OCI-LY7 (cell line): Measurements from ENCODE around the gene TCEA3. TPM values are rescaled to one million over a fixed set of nuclear protein-coding genes. Genes with fewer than 3 reads are reported as not detected.

Source experiments
- BruUV-seq: library from RNA; stranded (reverse); fragments of 400-500 nt; replicated peaks from 2 replicates; lab custom pipeline; 2021; lab: Mats Ljungman, UMichigan
- CTCF ChIA-PET: fragments of 300-600 bp; sonication (Branson Sonifier 250); formaldehyde crosslinking; loops from one replicate; lab custom pipeline; 2022; ENCODE audit warnings: antibody characterized with exemption; ENCODE audit not compliant: unreplicated experiment; lab: Charles Lee
- POLR2A ChIA-PET: fragments of 300-600 bp; sonication (Branson Sonifier 250); formaldehyde crosslinking; loops from one replicate; lab custom pipeline; 2022; ENCODE audit warnings: antibody characterized with exemption; lab: Charles Lee
- DNase-seq: peaks from one replicate; pipeline ENCODE4 v3.0.0-alpha.2; 2015; ENCODE audit warnings: low spot score
- H2AFZ ChIP-seq: fragments of 200-600 bp; sonication (generic), shearing (Covaris generic); 2 replicates; pipeline ENCODE4 v1.6.1; 2014; ENCODE audit warnings: mild to moderate bottlenecking, antibody characterized with exemption, low read length, moderate library complexity
- H3K27ac ChIP-seq: fragments of 200-600 bp; sonication (generic); 2 replicates; pipeline ENCODE4 v1.5.1; 2014; ENCODE audit warnings: mixed run types, low read depth, mild to moderate bottlenecking, moderate library complexity, low read length, inconsistent platforms; ENCODE audit not compliant: poor library complexity, severe bottlenecking
- H3K36me3 ChIP-seq: fragments of 200-600 bp; sonication (generic); 2 replicates; pipeline ENCODE4 v1.6.1; 2014; ENCODE audit warnings: mild to moderate bottlenecking, antibody characterized with exemption, low read length, moderate library complexity, mixed read lengths; ENCODE audit not compliant: insufficient read depth
- H3K4me1 ChIP-seq: fragments of 200-600 bp; sonication (generic); 2 replicates; pipeline ENCODE4 v1.5.1; 2014; ENCODE audit warnings: mild to moderate bottlenecking, low read length; ENCODE audit not compliant: insufficient read depth, poor library complexity, severe bottlenecking
- H3K4me2 ChIP-seq: fragments of 200-600 bp; sonication (generic); 2 replicates; pipeline ENCODE4 v1.6.1; 2014; ENCODE audit warnings: mild to moderate bottlenecking, low read length
- H3K4me3 ChIP-seq: fragments of 200-600 bp; sonication (generic); 2 replicates; pipeline ENCODE4 v1.5.1; 2014; ENCODE audit warnings: mild to moderate bottlenecking, low read depth, low read length; ENCODE audit not compliant: poor library complexity, severe bottlenecking
- H3K79me2 ChIP-seq: fragments of 200-600 bp; sonication (generic); 2 replicates; pipeline ENCODE4 v1.6.1; 2016; ENCODE audit warnings: low read depth, mild to moderate bottlenecking, low read length, moderate library complexity, mixed read lengths; ENCODE audit not compliant: insufficient read depth
- H3K9me2 ChIP-seq: fragments of 200-600 bp; sonication (generic); 2 replicates; pipeline ENCODE4 v1.6.1; 2016; ENCODE audit warnings: mild to moderate bottlenecking, low read length, mixed read lengths; ENCODE audit not compliant: insufficient read depth
- H3K9me3 ChIP-seq: fragments of 200-600 bp; sonication (generic); 2 replicates; pipeline ENCODE4 v1.6.1; 2014; ENCODE audit warnings: mild to moderate bottlenecking, mixed run types, low read length, mixed read lengths
- H4K20me1 ChIP-seq: fragments of 200-600 bp; sonication (generic); 2 replicates; pipeline ENCODE4 v1.6.1; 2014; ENCODE audit warnings: mild to moderate bottlenecking, antibody characterized with exemption, low read length, moderate library complexity, mixed read lengths; ENCODE audit not compliant: insufficient read depth
- CTCF ChIP-seq: fragments of 200-600 bp; sonication (generic); conservative IDR thresholded peaks from 2 replicates; pipeline ENCODE4 v1.5.1; 2014; ENCODE audit warnings: mild to moderate bottlenecking, antibody characterized with exemption, low read length, moderate library complexity, mixed read lengths
- EZH2phosphoT487 ChIP-seq: fragments of 200-600 bp; sonication (generic); IDR thresholded peaks from 2 replicates; pipeline ENCODE4 v1.6.1; 2018; ENCODE audit warnings: low read depth, borderline replicate concordance, mild to moderate bottlenecking, mixed run types, antibody characterized with exemption, low read length, moderate library complexity, mixed read lengths
- intact Hi-C: fragments of 100-400 bp; cut with micrococcal nuclease; formaldehyde crosslinking; loops from one replicate; pipeline ENCODE4 v1.10.0; 2022; ENCODE audit not compliant: unreplicated experiment
- total RNA-seq, 2 experiments: library from RNA; depleted of rRNA in 1 of 2; stranded (reverse); fragments of >200 nt in 1 of 2; shearing (Covaris generic) in 1 of 2; gene quantifications; 2 replicates each; pipeline ENCODE4 v1.2.3, GENCODE V29; 2014 to 2022

The TCEA3 gene
- total RNA-seq, 2 experiments from 2014 or later = not detected

DNA sequence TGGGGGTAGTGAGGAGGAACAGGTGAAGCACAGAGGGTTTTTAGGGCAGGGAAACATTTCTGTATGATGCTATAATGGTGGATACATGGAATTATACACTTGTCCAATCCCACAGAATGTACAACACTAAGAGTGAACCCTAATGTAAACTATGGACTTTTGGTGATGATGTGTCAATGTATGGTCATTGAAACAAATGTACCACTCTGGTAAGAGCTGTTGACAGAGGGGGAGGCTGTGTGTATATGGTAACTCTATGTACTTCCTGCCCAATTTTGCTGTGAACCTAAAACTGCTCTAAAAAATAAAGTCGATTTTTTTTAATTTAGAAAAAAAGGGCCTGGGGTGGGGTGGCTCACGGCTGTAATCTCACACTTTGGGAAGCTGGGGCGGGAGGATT, 36.5 kb upstream of the TCEA3 start:
- POLR2A ChIA-PET = no interaction called here
- Histone ChIP-seq H3K79me2 (no peaks in the 10 kb centered on the region; the same call in 1 of the 2 replicates), H3K4me2 (no peak overlapping the region), H3K9me2 (no peaks in the 10 kb centered on the region), H3K36me3 (no peaks in the 10 kb centered on the region), H2AFZ (no peak overlapping the region), H3K4me1 (no peaks in the 10 kb centered on the region), H4K20me1 (no peaks in the 10 kb centered on the region), H3K27ac (no peak overlapping the region), H3K9me3 (no peaks in the 10 kb centered on the region), H3K4me3 (no peak overlapping the region)
- BruUV-seq = no TSS peak
- CTCF ChIA-PET = no interaction called here
- TF ChIP-seq EZH2phosphoT487 = no peak
- no peak for TF ChIP-seq CTCF
- intact Hi-C loops = no loop called here
- no peak for DNase-seq

DNA sequence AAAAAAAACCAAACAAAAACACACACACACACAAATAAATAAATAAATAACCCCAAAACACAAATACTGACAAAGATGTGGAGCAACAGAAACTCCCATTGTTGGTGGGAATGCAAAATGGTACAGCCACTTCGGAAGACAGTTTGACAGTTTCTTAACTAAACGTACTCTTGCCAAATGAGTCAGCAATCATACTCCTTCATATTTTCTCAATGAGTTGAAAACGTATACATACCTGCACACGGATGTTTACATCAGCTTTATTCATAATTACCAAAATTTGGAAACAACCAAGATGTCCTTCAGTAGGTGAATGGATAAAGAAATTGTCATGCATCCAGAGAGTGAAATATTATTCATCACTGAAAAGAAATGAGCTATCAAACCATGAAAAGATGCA, 36.0 kb upstream of the TCEA3 start:
- H3K4me2 ChIP-seq = no peak overlapping the region
- CTCF ChIA-PET = no interaction called here
- DNase-seq = no peak
- H3K9me3 ChIP-seq = no peaks in the 10 kb centered on the region
- no peak overlapping the region for H3K4me3 ChIP-seq
- H3K27ac ChIP-seq = no peak overlapping the region
- H4K20me1 ChIP-seq = no peaks in the 10 kb centered on the region
- H3K36me3 ChIP-seq = no peaks in the 10 kb centered on the region
- intact Hi-C loops = no loop called here
- H3K4me1 ChIP-seq = no peaks in the 10 kb centered on the region
- no peak for TF ChIP-seq CTCF
- TF ChIP-seq EZH2phosphoT487 = no peak
- H3K79me2 ChIP-seq = no peaks in the 10 kb centered on the region; the same call in 1 of the 2 replicates
- POLR2A ChIA-PET = interaction anchor here (0.7 kb wide), 1 partner anchor 56 kb away, joined by 3 read pairs; no protein-coding TSS in a partner anchor
- no peak overlapping the region for H2AFZ ChIP-seq
- no TSS peak for BruUV-seq
- H3K9me2 ChIP-seq = no peaks in the 10 kb centered on the region

GRCh38 chr1:23459338-23459757, 34.8 kb upstream of the TCEA3 start:
- BruUV-seq = no TSS peak
- Histone ChIP-seq H3K27ac (no peak overlapping the region), H2AFZ (no peak overlapping the region), H3K4me2 (no peak overlapping the region), H3K4me3 (no peak overlapping the region), H3K9me3 (no peaks in the 10 kb centered on the region), H3K4me1 (no peaks in the 10 kb centered on the region), H3K79me2 (no peaks in the 10 kb centered on the region; the same call in 1 of the 2 replicates), H3K9me2 (no peaks in the 10 kb centered on the region), H3K36me3 (no peaks in the 10 kb centered on the region), H4K20me1 (no peaks in the 10 kb centered on the region)
- DNase-seq = no peak
- ChIA-PET POLR2A (interaction anchor here (0.6 kb wide), 1 partner anchor 504 kb away, joined by 4 read pairs; no protein-coding TSS in a partner anchor), CTCF (no interaction called here)
- intact Hi-C loops = no loop called here
- TF ChIP-seq CTCF (no peak), EZH2phosphoT487 (no peak)
